Measurements from ENCODE around the gene MYO1B.

- TF ChIP-seq CTCF (conservative IDR thresholded peaks at IDR 0.05) = no peak
- TF ChIP-seq ZFX (IDR thresholded peaks at IDR 0.05) = no peak
Observed at GRCh38 chr2:191280834-191281756, 35.9 kb downstream of the MYO1B start.
